Myometrial cell (primary cell): ENCODE measurements around the gene PCNX4. TPM values are rescaled to one million over a fixed set of nuclear protein-coding genes. Genes with fewer than 3 reads are reported as not detected.

Experiments used
- total RNA-seq: library from RNA; depleted of rRNA; stranded (reverse); fragments of >200 nt; gene quantifications from 2 replicates; pipeline ENCODE4 v1.2.3, GENCODE V29; 2015

PCNX4 gene
- 49.9 and 87.4 TPM in 2 replicates for total RNA-seq

GRCh38 chr14:60091550-60092525 is at the start of gene PCNX4:
Gene PCNX4, plus strand, starts transcription at chr14:60091923. Its CDS starts 15,716 bp downstream, at chr14:60107639.

DNA sequence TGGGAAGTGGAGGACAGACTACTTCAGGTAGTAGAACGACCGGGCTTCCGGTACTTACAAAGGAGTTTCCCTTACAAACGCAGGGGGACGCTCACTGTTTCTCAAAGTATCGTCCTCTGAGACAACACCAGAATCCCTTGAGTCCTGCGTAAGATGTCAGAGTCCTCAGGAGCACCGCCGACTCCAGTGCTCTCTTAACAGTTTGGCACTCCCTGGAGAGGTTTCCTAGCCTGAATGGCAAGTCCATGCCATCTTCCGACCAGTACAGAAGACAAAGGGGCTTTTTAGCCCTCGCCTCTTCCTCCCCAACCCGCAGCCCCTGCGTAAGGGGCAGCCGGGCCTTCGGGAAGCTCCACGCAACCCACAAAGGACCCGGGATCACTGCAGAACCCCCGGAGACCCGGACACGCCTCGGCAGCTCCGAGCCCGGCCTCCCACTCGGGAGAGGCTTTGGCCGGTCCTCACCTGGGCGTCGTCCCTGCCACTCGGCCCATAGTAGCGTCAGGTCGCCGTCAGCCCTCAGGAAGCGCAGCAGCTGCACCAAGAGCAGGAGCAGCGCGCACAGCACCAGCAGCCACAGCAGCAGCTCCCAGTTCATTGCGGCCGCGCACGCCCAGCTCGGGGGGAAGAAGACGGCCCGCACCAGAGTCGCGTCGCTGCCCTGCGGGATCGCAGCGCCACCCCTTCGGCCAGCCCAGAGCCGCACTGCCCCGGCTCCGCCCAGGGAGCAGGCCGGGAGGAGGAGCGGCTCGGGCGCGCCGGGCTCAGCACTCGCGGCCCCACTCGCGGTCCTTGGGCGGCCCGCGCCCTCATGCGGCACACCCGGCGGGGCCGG is 73.2 kb downstream of the PCNX4 start, which contains the start of gene DHRS7:
Gene DHRS7 (minus strand): TSS at position 687 of the 835 bp plus-strand sequence. CDS start 89 bp downstream, at position 598.

Other genes starting within 250 kb of the PCNX4 start
- not detected in 2 replicates for gene RTN1, start 221.1 kb upstream of the PCNX4 start, total RNA-seq
- gene LRRC9, start 171.8 kb upstream of the PCNX4 start, total RNA-seq: not detected in 2 replicates
- 80.4 and 88.8 TPM in 2 replicates for gene DHRS7, start 73.5 kb downstream of the PCNX4 start, total RNA-seq
- gene PPM1A, start 157.3 kb downstream of the PCNX4 start, total RNA-seq: 12.9 and 23.6 TPM in 2 replicates